ENCODE results near the gene PDE1A.

DNA sequence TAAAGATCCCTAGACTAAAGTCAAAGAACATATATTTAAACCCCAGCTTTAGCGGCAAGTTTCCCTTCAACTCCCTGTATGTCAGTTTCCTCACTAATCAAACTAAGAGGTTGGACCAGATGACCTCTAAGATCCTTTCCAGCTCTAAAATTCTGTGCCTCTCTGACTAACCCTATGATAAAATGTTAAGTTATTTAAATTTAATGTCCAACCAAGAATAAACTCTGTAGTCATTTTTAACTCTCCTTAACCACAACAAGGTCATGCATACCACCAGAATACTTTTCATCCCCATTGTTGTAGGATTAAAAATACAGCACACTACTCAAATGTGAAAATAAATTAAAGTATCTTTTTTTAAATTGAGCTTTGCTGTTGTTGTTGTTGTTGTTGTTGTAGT is 5.2 kb upstream of the PDE1A start:
- no peak for TF ChIP-seq POLR2A (IDR thresholded peaks at IDR 0.05)
- TF ChIP-seq, protein P1, sequence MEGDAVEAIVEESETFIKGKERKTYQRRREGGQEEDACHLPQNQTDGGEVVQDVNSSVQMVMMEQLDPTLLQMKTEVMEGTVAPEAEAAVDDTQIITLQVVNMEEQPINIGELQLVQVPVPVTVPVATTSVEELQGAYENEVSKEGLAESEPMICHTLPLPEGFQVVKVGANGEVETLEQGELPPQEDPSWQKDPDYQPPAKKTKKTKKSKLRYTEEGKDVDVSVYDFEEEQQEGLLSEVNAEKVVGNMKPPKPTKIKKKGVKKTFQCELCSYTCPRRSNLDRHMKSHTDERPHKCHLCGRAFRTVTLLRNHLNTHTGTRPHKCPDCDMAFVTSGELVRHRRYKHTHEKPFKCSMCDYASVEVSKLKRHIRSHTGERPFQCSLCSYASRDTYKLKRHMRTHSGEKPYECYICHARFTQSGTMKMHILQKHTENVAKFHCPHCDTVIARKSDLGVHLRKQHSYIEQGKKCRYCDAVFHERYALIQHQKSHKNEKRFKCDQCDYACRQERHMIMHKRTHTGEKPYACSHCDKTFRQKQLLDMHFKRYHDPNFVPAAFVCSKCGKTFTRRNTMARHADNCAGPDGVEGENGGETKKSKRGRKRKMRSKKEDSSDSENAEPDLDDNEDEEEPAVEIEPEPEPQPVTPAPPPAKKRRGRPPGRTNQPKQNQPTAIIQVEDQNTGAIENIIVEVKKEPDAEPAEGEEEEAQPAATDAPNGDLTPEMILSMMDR (IDR thresholded peaks at IDR 0.05 in 4 of 5, conservative IDR thresholded peaks at IDR 0.05 in 1 of 5) = no peak
